GM12878 (cell line): ENCODE results near the gene TFAP2B. TPM values are rescaled to one million over a fixed set of nuclear protein-coding genes. Genes with fewer than 3 reads are reported as not detected.

ENCODE experiments used
- ATAC-seq: fragments of 200-7000 bp; cut with Tn5 transposase; 3 replicates; pipeline ENCODE4 v1.9.1; 2020; ENCODE audit warnings: mild to moderate bottlenecking, moderate library complexity
- BruUV-seq: library from RNA; stranded (reverse); fragments of 400-500 nt; replicated peaks from 2 replicates; lab custom pipeline; 2021; lab: Mats Ljungman, UMichigan
- CTCF ChIA-PET: fragments of 300-600 bp; sonication (Branson Sonifier 250); formaldehyde crosslinking; extraction: SDS; loops from one replicate; lab custom pipeline; 2021; ENCODE audit warnings: inconsistent platforms; lab: Yijun Ruan, JAX
- POLR2A ChIA-PET: fragments of 350-600 bp; formaldehyde crosslinking; extraction: SDS; loops from one replicate; lab custom pipeline; 2021; ENCODE audit warnings: inconsistent platforms; lab: Charles Lee
- RAD21 ChIA-PET: fragments of 300-600 bp; sonication (Branson Sonifier 250); formaldehyde crosslinking; loops from one replicate; lab custom pipeline; 2023; ENCODE audit warnings: antibody characterized with exemption; ENCODE audit not compliant: unreplicated experiment; lab: Charles Lee
- SMC1A ChIA-PET: fragments of 300-600 bp; sonication (Branson Sonifier 250); formaldehyde crosslinking; loops from one replicate; lab custom pipeline; 2023; ENCODE audit not compliant: unreplicated experiment, uncharacterized antibody; lab: Charles Lee
- DNase-seq: peaks from one replicate; pipeline ENCODE4 v3.0.0-alpha.2; 2011; ENCODE audit warnings: low read depth, low spot score
- FAIRE-seq: peaks from 3 replicates; lab custom pipeline; 2011; peaks lifted over from hg19 to GRCh38; lab: Jason Lieb, UNC
- H2AFZ ChIP-seq: 2 replicates; pipeline ENCODE4 v1.6.0; 2011; ENCODE audit warnings: low read depth, low read length, control low read depth; ENCODE audit not compliant: control insufficient read depth
- H3K27ac ChIP-seq: 2 replicates; pipeline ENCODE4 v1.5.1; 2011; ENCODE audit warnings: control low read depth; ENCODE audit not compliant: control insufficient read depth, insufficient read depth
- H3K27me3 ChIP-seq, 2 experiments: replicated peaks in 1 of 2; 2 replicates each; pipeline versions ENCODE4 v1.6.0 to v1.6.1; 2011; ENCODE audit warnings: low read length in 1 of 2; ENCODE audit not compliant: control insufficient read depth in 2 of 2, insufficient read depth in 2 of 2
- H3K36me3 ChIP-seq, 2 experiments: 2 replicates each; pipeline ENCODE4 v1.5.1; 2011; ENCODE audit warnings: low read length in 1 of 2; ENCODE audit not compliant: control insufficient read depth in 2 of 2, insufficient read depth in 2 of 2
- H3K4me1 ChIP-seq: 2 replicates; pipeline ENCODE4 v1.6.1; 2011; ENCODE audit warnings: mild to moderate bottlenecking, low read length, moderate library complexity, mixed read lengths; ENCODE audit not compliant: control insufficient read depth, insufficient read depth
- H3K4me2 ChIP-seq: 2 replicates; pipeline ENCODE4 v1.6.0; 2011; ENCODE audit warnings: control low read depth; ENCODE audit not compliant: control insufficient read depth, insufficient read depth
- H3K4me3 ChIP-seq: fragments of 200-600 bp; sonication (generic); 2 replicates; pipeline ENCODE4 v1.5.1; 2016
- H3K79me2 ChIP-seq: 2 replicates; pipeline ENCODE4 v1.6.0; 2011; ENCODE audit warnings: low read length; ENCODE audit not compliant: control insufficient read depth, insufficient read depth
- H3K9ac ChIP-seq: 2 replicates; pipeline ENCODE4 v1.8.0; 2011; ENCODE audit warnings: low read length, control low read depth, mixed read lengths; ENCODE audit not compliant: control insufficient read depth, insufficient read depth
- H3K9me3 ChIP-seq: replicated peaks from 3 replicates; pipeline ENCODE4 v1.5.1; 2011; ENCODE audit warnings: mild to moderate bottlenecking, low read length; ENCODE audit not compliant: control insufficient read depth, insufficient read depth
- H4K20me1 ChIP-seq: 2 replicates; pipeline ENCODE4 v1.6.0; 2011; ENCODE audit not compliant: control insufficient read depth, insufficient read depth
- BHLHE40 ChIP-seq, 2 experiments: fragments of 450-650 bp in 1 of 2; IDR thresholded peaks; 2 replicates each; pipeline ENCODE4 v1.6.1; 2011 to 2017; ENCODE audit warnings: low read depth in 2 of 2, borderline replicate concordance in 1 of 2, improper control_type of control experiment in 1 of 2, low read length in 1 of 2, mild to moderate bottlenecking in 1 of 2
- BMI1 ChIP-seq: fragments of 450-650 bp; IDR thresholded peaks from 2 replicates; pipeline ENCODE4 v1.6.1; 2016; ENCODE audit warnings: mild to moderate bottlenecking, moderate library complexity, borderline replicate concordance
- CBX5 ChIP-seq: sonication (generic); IDR thresholded peaks from 2 replicates; pipeline ENCODE4 v1.6.1; 2016; ENCODE audit warnings: low read depth, moderate library complexity, mild to moderate bottlenecking, inconsistent platforms
- IKZF2 ChIP-seq, 2 experiments: fragments of 450-650 bp; IDR thresholded peaks; 2 replicates each; pipeline ENCODE4 v1.6.1; 2017; ENCODE audit warnings: mild to moderate bottlenecking in 2 of 2, moderate library complexity in 2 of 2
- IRF4 ChIP-seq: IDR thresholded peaks from 2 replicates; pipeline ENCODE4 v1.6.1; 2011; ENCODE audit warnings: low read depth, low read length
- MTA3 ChIP-seq: IDR thresholded peaks from 2 replicates; pipeline ENCODE4 v1.6.1; 2012; ENCODE audit warnings: low read length, inconsistent platforms, borderline replicate concordance
- MYC ChIP-seq: IDR thresholded peaks from 2 replicates; pipeline ENCODE4 v1.6.1; 2011; ENCODE audit warnings: mild to moderate bottlenecking, low read length, moderate library complexity, inconsistent platforms; ENCODE audit not compliant: insufficient read depth, insufficient replicate concordance, insufficient read length, severe bottlenecking
- NR2F1 ChIP-seq: fragments of 450-650 bp; conservative IDR thresholded peaks from 2 replicates; pipeline ENCODE4 v1.6.1; 2017; ENCODE audit warnings: mild to moderate bottlenecking
- NRF1 ChIP-seq: conservative IDR thresholded peaks from 2 replicates; pipeline ENCODE4 v1.6.1; 2011; ENCODE audit warnings: mild to moderate bottlenecking, low read depth, low read length, improper control_type of control experiment
- SP1 ChIP-seq: IDR thresholded peaks from one replicate; pipeline ENCODE4 v1.6.1; 2011; ENCODE audit warnings: low read depth, low read length
- SPI1 ChIP-seq: IDR thresholded peaks from 2 replicates; pipeline ENCODE4 v1.6.1; 2011; ENCODE audit warnings: low read depth, mild to moderate bottlenecking, low read length, moderate library complexity, borderline replicate concordance; ENCODE audit not compliant: insufficient read depth
- ZNF217 ChIP-seq: fragments of 450-650 bp; IDR thresholded peaks from 2 replicates; pipeline ENCODE4 v1.6.1; 2017; ENCODE audit warnings: antibody characterized with exemption, mild to moderate bottlenecking
- WGBS: methylation state at CpG from one replicate; pipeline ENCODE4 v1.1.6; 2016; ENCODE audit warnings: low lambda C conversion rate; ENCODE audit not compliant: insufficient replicate concordance, insufficient coverage; ENCODE audit errors: missing lambda C conversion rate; 5-methylcytosine and 5-hydroxymethylcytosine counted together
- in situ Hi-C: fragments of 300-500 bp; cut with MboI; formaldehyde crosslinking; loops from 9 replicates; pipeline ENCODE4 v1.14.3; 2018; ENCODE audit warnings: mixed read lengths
- intact Hi-C: fragments of 100-400 bp; cut with micrococcal nuclease; formaldehyde crosslinking; loops from one replicate; pipeline ENCODE4 v1.14.2; 2022; ENCODE audit not compliant: unreplicated experiment
- polyA plus RNA-seq, 11 experiments: library from polyadenylated mRNA; depleted of rRNA in 4 of 11; unstranded in 6 of 11; stranded (reverse) in 5 of 11; fragments of >200 nt; fragmentation: Nextera tagmentation in 4 of 11; fragmentation: Illumina TruSeq in 1 of 11; extraction: Ambion mirVana in 4 of 11; extraction: Trizol in 1 of 11; gene quantifications; 1 replicate in 1 of 11; 2 replicates in 10 of 11; pipeline versions ENCODE4 v1.2.1 to v1.2.3, GENCODE V29; 2011 to 2016; ENCODE audit warnings: inconsistent platforms in 2 of 11, missing spikeins in 2 of 11, low read depth in 1 of 11
- total RNA-seq, 4 experiments: library from RNA; depleted of rRNA in 3 of 4; stranded (reverse); fragments of >200 nt in 3 of 4; fragmentation: Illumina TruSeq in 1 of 4; extraction: Trizol in 1 of 4; gene quantifications; 2 replicates each; pipeline versions ENCODE4 v1.2.1 to v1.2.3, GENCODE V29; 2013 to 2021
- TF ChIP-seq, protein P1 (sequence below): fragments of 450-650 bp; conservative IDR thresholded peaks from 2 replicates; pipeline ENCODE4 v1.6.1; 2017; ENCODE audit warnings: mild to moderate bottlenecking, moderate library complexity
- TF ChIP-seq, protein P2 (sequence below): fragments of 450-650 bp; IDR thresholded peaks from 2 replicates; pipeline ENCODE4 v1.6.1; 2016; ENCODE audit warnings: mild to moderate bottlenecking, moderate library complexity, borderline replicate concordance
- TF ChIP-seq, protein P3 (sequence below): IDR thresholded peaks from 2 replicates; pipeline ENCODE4 v1.6.1; 2012; ENCODE audit warnings: low read depth, low read length, improper control_type of control experiment

The TFAP2B gene
- total and polyA plus RNA-seq, 10 of the 15 experiments (the other 5 are each of a cell fraction or from before 2014, with no cell fraction given), result 0.03 to 0.15 (median 0.07) TPM; not detected in 5

DNA sequence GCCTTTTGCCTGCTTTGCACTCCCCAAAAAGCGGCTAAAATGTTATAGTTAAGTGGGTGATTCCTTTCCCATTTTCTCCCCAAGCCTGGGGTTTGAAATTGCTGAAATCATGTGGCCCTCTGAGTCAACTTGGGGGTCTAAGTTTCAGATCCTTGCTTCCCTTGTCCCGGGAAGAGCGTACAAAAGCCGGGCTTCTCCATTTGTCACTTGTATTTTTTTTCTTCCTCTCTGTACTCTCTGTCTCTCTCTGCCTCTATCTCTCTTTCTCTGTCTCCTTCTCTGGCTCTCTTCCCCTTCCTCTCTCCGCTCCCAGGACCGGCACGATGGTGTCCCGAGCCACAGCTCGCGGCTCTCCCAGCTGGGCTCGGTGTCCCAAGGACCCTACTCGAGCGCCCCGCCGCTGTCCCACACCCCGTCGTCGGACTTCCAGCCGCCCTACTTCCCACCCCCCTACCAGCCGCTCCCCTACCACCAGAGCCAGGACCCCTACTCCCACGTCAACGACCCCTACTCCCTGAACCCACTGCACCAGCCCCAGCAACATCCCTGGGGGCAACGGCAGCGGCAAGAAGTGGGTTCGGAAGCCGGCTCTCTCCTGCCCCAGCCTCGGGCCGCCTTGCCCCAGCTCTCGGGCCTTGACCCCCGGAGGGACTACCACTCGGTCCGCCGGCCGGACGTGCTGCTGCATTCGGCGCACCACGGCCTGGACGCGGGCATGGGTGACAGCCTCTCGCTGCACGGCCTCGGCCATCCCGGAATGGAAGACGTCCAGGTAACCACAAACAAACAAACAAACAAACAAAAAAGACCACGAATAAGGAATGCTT lies 4.6 kb downstream of the TFAP2B start:
- Histone ChIP-seq H3K9me3 (no peaks in the 10 kb centered on the region), H3K27ac (no peak overlapping the region), H3K36me3 (no peaks in the 10 kb centered on the region), H4K20me1 (no peaks in the 10 kb centered on the region), H3K27me3 (peaks cover 10 to 33% of the 10 kb centered on the region in 2 experiments), H3K9ac (no peak overlapping the region), H3K4me1 (no peaks in the 10 kb centered on the region), H3K4me3 (no peak overlapping the region), H3K4me2 (no peak overlapping the region), H3K79me2 (no peaks in the 10 kb centered on the region), H2AFZ (no peak overlapping the region)
- DNase-seq (no peak), ATAC-seq (no peak), FAIRE-seq (no peak)
- BruUV-seq, result no TSS peak
- in situ Hi-C loops (no loop called here), intact Hi-C loops (no loop called here)
- ChIA-PET POLR2A (no interaction called here), CTCF (no interaction called here), RAD21 (no interaction called here), SMC1A (no interaction called here)
- 31% methylated on average over 37 of the region's 46 CpGs for WGBS
- TF ChIP-seq MYC (no peak), IRF4 (no peak), CBX5 (no peak), NR2F1 (no peak), BHLHE40 (IDR thresholded peaks at IDR 0.05; ENCODE audit: borderline replicate concordance in 1 of 2, low read depth in 2 of 2, low read length in 1 of 2) (no peak), BMI1 (no peak), SPI1 (no peak), NRF1 (no peak), SP1 (no peak), ZNF217 (no peak), MTA3 (no peak), IKZF2 (IDR thresholded peaks at IDR 0.05) (no peak)
- TF ChIP-seq, protein P1, sequence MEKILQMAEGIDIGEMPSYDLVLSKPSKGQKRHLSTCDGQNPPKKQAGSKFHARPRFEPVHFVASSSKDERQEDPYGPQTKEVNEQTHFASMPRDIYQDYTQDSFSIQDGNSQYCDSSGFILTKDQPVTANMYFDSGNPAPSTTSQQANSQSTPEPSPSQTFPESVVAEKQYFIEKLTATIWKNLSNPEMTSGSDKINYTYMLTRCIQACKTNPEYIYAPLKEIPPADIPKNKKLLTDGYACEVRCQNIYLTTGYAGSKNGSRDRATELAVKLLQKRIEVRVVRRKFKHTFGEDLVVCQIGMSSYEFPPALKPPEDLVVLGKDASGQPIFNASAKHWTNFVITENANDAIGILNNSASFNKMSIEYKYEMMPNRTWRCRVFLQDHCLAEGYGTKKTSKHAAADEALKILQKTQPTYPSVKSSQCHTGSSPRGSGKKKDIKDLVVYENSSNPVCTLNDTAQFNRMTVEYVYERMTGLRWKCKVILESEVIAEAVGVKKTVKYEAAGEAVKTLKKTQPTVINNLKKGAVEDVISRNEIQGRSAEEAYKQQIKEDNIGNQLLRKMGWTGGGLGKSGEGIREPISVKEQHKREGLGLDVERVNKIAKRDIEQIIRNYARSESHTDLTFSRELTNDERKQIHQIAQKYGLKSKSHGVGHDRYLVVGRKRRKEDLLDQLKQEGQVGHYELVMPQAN, result no peak
- TF ChIP-seq, protein P2, sequence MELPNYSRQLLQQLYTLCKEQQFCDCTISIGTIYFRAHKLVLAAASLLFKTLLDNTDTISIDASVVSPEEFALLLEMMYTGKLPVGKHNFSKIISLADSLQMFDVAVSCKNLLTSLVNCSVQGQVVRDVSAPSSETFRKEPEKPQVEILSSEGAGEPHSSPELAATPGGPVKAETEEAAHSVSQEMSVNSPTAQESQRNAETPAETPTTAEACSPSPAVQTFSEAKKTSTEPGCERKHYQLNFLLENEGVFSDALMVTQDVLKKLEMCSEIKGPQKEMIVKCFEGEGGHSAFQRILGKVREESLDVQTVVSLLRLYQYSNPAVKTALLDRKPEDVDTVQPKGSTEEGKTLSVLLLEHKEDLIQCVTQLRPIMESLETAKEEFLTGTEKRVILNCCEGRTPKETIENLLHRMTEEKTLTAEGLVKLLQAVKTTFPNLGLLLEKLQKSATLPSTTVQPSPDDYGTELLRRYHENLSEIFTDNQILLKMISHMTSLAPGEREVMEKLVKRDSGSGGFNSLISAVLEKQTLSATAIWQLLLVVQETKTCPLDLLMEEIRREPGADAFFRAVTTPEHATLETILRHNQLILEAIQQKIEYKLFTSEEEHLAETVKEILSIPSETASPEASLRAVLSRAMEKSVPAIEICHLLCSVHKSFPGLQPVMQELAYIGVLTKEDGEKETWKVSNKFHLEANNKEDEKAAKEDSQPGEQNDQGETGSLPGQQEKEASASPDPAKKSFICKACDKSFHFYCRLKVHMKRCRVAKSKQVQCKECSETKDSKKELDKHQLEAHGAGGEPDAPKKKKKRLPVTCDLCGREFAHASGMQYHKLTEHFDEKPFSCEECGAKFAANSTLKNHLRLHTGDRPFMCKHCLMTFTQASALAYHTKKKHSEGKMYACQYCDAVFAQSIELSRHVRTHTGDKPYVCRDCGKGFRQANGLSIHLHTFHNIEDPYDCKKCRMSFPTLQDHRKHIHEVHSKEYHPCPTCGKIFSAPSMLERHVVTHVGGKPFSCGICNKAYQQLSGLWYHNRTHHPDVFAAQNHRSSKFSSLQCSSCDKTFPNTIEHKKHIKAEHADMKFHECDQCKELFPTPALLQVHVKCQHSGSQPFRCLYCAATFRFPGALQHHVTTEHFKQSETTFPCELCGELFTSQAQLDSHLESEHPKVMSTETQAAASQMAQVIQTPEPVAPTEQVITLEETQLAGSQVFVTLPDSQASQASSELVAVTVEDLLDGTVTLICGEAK, result no peak
- TF ChIP-seq, protein P3, sequence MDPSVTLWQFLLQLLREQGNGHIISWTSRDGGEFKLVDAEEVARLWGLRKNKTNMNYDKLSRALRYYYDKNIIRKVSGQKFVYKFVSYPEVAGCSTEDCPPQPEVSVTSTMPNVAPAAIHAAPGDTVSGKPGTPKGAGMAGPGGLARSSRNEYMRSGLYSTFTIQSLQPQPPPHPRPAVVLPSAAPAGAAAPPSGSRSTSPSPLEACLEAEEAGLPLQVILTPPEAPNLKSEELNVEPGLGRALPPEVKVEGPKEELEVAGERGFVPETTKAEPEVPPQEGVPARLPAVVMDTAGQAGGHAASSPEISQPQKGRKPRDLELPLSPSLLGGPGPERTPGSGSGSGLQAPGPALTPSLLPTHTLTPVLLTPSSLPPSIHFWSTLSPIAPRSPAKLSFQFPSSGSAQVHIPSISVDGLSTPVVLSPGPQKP, result no peak
